ENCODE measurements around the gene CXCL12.

The CXCL12 gene

GRCh38 chr10:44335330-44336021 is 49.4 kb downstream of the CXCL12 start:
- DNase-seq (ENCODE audit: low read depth in 2 of 2, low spot score in 1 of 2), result no peak

DNA sequence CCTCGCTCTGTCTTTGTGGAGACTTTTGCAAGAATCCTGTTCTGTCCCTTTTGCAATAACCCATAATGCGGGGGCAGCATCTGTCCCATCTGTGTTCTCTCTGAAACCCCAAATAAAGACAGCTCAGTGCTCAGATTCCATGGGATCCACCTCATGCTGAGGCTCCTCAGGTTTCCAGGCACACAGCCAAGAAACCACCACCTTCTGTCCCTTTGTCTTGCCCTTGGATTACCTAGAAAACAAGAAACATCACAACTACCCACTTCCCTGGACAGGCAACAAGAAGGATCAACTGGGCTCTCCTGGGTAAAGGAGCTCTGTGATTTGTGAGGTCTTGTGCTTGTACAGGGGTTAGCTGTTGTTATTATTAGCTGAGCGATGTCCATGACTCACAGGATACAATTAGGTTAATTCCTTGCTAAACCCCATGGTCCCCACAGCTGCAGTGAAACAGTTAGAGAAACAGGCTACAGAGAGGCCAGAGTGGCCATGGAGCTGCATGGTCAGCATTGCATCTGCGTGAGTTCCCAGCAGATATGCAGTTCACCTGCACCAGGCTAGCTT is 50.2 kb downstream of the CXCL12 start:
- DNase-seq (ENCODE audit: low read depth in 2 of 2, low spot score in 1 of 2), result no peak

DNA sequence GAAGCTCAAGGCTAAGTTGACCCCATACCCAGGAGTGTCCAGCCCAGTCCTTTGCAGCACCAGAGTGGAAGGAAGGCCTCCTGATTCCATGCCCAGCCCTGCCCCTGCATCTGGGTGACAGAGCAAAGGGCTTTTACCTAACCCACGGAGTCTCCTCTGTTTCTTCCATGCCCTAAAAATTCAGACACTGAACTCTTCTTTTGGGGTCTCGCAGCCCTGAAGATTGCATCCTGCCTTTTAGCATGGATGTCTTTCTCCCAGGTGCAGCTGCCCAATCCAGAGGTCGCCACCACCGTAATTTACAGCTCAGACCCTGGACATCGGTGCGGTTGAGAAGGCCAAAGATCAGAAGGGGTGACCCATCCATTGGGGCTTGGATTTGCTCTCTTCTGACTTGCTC is 50.8 kb downstream of the CXCL12 start:
- DNase-seq (ENCODE audit: low read depth in 2 of 2, low spot score in 1 of 2), result no peak

- DNase-seq (ENCODE audit: low read depth in 2 of 2, low spot score in 1 of 2), result no peak
These were observed 51.4 kb downstream of the CXCL12 start for GRCh38 chr10:44333511-44333910.

DNA sequence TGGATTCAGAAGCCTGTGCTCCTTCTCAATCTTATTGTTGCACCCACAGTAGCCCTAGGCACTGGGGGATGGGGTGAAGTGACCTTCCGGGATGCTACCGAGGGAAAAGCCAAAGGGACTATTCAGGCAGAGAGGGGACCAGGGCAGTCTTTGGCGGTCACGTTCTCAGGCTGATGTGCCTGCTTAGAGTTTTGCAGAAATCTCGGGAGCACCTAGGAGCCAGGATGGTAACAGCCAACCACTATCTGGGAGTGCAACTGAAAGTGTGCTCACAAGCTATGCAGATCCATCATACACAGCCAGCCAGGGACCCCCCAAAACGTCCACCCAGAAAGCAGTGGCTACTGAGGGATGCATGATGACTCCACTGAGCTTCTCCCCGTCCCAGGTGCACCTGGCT is 52.4 kb downstream of the CXCL12 start:
- no peak for DNase-seq (ENCODE audit: low read depth in 2 of 2, low spot score in 1 of 2)

- DNase-seq (ENCODE audit: low read depth in 2 of 2, low spot score in 1 of 2), result no peak
These were observed 54.5 kb downstream of the CXCL12 start for GRCh38 chr10:44330431-44330830.

DNA sequence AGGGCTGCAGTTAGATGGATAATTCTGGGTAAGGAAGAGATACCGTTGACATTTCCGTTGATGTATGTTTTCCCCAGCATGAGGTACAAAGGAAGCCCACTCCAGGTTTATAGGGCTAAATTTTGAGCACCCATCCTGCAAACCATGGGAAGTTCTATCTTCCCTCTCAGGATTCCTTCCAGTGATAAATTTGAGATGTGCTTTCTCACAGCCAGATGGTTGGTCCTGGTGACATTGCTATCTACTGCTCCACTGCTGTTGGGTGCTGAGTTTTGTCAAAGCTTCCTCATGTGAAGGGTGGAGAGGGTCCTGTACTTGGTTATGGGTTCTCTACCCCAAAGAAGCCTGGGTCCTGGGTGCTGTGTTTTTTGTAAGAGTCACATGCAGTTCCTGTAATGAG is 57.4 kb downstream of the CXCL12 start:
- DNase-seq (ENCODE audit: low read depth in 2 of 2, low spot score in 1 of 2), result no peak
